Stimulated activated naive CD8-positive, alpha-beta T cell treated with anti-CD3 and anti-CD28 coated beads, Interleukin-15, Interleukin-2, amounts not matched to agents 100 U/mL and 50 U/mL, for 24 hours (primary cell): ENCODE measurements around the gene FNDC1.
A peak's percentile ranks its signal among the peaks of the same experiment; 100 is the strongest.

Experiments used
- ATAC-seq: fragments of 150-1000 bp; cut with Tn5 transposase; one replicate; pipeline ENCODE4 v1.10.0; 2021
- DNase-seq: peaks from one replicate; pipeline ENCODE4 v3.0.0; 2021

The FNDC1 gene

GRCh38 chr6:159161839-159162238, 7.4 kb upstream of the FNDC1 start:
- ATAC-seq (no peak), DNase-seq (no peak)

GRCh38 chr6:159163901-159164370, 5.3 kb upstream of the FNDC1 start:
- ATAC-seq: no peak
- no peak for DNase-seq

GRCh38 chr6:159168536-159169192, 536 bp upstream of the FNDC1 start:
- DNase-seq (peak; percentile 7), ATAC-seq (peak; percentile 14)

- ATAC-seq: peak; percentile 50
- DNase-seq: peak; percentile 31
These were observed 545 bp downstream of the FNDC1 start for GRCh38 chr6:159169557-159170332.

GRCh38 chr6:159170333-159170672, 1.1 kb downstream of the FNDC1 start:
- DNase-seq (no peak), ATAC-seq (no peak)

GRCh38 chr6:159170999-159171712, 2.0 kb downstream of the FNDC1 start:
- ATAC-seq: no peak
- no peak for DNase-seq

- ATAC-seq (no peak), DNase-seq (no peak)
These were observed 2.9 kb downstream of the FNDC1 start for GRCh38 chr6:159172091-159172491.

- ATAC-seq: peak; percentile 80
- DNase-seq: peak; percentile 81
These were observed 5.2 kb downstream of the FNDC1 start for GRCh38 chr6:159174263-159174969.

GRCh38 chr6:159176913-159177312, 7.7 kb downstream of the FNDC1 start:
- no peak for DNase-seq
- ATAC-seq: no peak

GRCh38 chr6:159178847-159179246, 9.6 kb downstream of the FNDC1 start:
- DNase-seq (no peak), ATAC-seq (no peak)

- no peak for ATAC-seq
- no peak for DNase-seq
These were observed 10.8 kb downstream of the FNDC1 start for GRCh38 chr6:159180001-159180400.

GRCh38 chr6:159181914-159182313, 12.7 kb downstream of the FNDC1 start:
- ATAC-seq (no peak), DNase-seq (no peak)

GRCh38 chr6:159184559-159184958, 15.4 kb downstream of the FNDC1 start:
- no peak for ATAC-seq
- DNase-seq: no peak

GRCh38 chr6:159190460-159190859, 21.3 kb downstream of the FNDC1 start:
- no peak for DNase-seq
- no peak for ATAC-seq

GRCh38 chr6:159193923-159194322, 24.7 kb downstream of the FNDC1 start:
- DNase-seq (no peak), ATAC-seq (no peak)

- ATAC-seq (no peak), DNase-seq (no peak)
These were observed 25.2 kb downstream of the FNDC1 start for GRCh38 chr6:159194421-159194820.

- no peak for ATAC-seq
These were observed 27.3 kb downstream of the FNDC1 start for GRCh38 chr6:159196430-159196975.

GRCh38 chr6:159197251-159197650, 28.1 kb downstream of the FNDC1 start:
- no peak for ATAC-seq
- no peak for DNase-seq

More at GRCh38 chr6:159196430-159196975, 27.3 kb downstream of the FNDC1 start:
- no peak for DNase-seq

GRCh38 chr6:159201336-159201735, 32.1 kb downstream of the FNDC1 start:
- ATAC-seq: no peak
- DNase-seq: no peak

GRCh38 chr6:159203304-159204005, 34.3 kb downstream of the FNDC1 start:
- ATAC-seq: no peak
- no peak for DNase-seq

- ATAC-seq: no peak
- no peak for DNase-seq
These were observed 35.4 kb downstream of the FNDC1 start for GRCh38 chr6:159204605-159205004.
